GM19035 (cell line): Measurements from ENCODE around the gene ZMIZ1.
A peak's percentile ranks its signal among the peaks of the same experiment; 100 is the strongest.

Experiments used
- ATAC-seq: cut with Tn5 transposase; IDR thresholded peaks from one replicate; pipeline ENCODE4 v1.9.1; 2021; ENCODE audit not compliant: unreplicated experiment

Gene ZMIZ1

GRCh38 chr10:79347894-79348639, 279.3 kb downstream of the ZMIZ1 start:
- ATAC-seq = peak; percentile 74

DNA sequence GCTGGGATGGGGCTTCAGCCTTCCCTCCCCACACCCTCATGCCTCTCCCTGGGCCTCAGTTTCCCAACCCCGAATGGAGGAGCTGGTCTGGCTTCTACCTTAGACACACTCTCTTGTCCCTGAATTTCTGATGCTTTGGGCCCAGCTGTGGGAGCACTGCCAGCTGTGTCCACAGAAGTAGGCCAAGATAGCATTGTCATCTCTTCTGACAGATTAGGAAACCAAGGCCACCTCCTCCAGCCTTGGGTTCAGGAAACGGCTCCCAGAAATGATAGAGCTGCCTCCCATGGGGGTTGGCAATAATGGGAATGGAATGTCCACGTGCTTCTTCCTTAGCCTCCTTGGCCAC, 279.8 kb downstream of the ZMIZ1 start:
- no peak for ATAC-seq

- ATAC-seq = no peak
These were observed 280.3 kb downstream of the ZMIZ1 start for GRCh38 chr10:79349072-79349491.

DNA sequence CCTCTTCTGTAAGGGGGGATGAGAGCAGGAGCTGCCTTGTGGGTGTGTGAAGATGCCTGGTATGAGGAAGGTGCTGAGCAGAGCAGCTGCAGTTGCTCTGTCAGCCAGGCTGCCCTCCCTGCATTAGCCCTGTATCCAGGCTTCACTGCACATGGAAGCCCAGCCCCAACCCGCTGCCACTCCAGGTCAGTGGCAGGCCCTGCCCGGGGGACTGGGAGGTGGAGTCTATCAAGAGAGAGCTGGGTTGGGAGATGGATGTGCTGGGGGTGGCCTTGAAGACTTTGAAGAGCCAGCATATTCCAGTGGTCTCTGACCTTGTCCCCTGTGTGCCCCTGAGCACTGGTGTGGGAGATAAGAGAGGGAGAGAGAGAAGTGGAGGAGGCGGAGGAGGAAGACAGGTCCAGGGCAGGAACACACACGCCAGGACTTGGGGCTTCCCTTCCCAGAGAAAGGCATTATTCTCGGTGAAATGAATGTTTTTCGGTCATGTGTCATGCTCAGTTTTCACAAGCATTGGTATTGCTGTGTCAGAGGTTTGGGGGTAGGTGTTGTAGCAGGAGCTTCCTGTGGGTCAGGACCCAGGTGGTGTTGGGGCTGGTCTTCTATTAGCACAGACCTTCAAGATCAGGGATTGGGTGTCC, 281.1 kb downstream of the ZMIZ1 start:
- ATAC-seq = no peak

DNA sequence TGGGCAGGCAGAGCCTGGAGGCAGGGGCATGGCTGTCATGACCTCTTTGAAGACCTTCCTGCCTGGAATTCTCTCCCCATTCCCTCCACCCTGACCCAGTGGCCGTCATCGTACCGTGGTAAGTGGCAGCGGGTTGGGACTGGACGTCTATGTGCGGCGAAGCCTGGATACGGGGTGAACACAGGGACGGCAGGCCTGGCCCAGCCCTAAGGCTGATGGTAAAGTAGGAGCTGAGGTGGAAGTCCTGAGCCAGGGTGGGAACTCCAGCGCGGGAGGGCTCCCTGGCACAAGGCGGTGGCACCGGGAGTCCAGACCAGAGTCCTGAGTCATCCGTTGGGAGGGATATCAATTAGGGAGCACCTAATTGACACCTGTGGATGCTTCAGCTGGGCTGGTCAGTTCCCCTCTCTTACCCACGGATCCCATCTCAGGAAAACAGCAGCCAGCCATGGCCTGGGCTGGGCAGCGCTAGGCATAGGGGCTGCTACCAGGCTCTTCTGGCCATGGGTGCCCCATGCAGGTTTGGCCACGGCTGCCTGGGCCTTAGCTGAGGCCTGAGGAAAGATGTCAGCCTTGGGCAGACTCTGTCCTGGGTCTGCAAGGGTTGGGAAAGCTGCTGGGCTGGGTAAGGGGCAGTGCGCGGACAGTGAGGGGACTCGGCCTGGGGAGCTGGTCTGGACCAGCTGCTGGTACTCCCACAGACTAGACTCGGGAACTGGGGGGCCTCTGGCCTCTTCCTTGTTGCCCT, 281.8 kb downstream of the ZMIZ1 start:
- no peak for ATAC-seq

- ATAC-seq = no peak
These were observed 282.6 kb downstream of the ZMIZ1 start for GRCh38 chr10:79351332-79351731.

DNA sequence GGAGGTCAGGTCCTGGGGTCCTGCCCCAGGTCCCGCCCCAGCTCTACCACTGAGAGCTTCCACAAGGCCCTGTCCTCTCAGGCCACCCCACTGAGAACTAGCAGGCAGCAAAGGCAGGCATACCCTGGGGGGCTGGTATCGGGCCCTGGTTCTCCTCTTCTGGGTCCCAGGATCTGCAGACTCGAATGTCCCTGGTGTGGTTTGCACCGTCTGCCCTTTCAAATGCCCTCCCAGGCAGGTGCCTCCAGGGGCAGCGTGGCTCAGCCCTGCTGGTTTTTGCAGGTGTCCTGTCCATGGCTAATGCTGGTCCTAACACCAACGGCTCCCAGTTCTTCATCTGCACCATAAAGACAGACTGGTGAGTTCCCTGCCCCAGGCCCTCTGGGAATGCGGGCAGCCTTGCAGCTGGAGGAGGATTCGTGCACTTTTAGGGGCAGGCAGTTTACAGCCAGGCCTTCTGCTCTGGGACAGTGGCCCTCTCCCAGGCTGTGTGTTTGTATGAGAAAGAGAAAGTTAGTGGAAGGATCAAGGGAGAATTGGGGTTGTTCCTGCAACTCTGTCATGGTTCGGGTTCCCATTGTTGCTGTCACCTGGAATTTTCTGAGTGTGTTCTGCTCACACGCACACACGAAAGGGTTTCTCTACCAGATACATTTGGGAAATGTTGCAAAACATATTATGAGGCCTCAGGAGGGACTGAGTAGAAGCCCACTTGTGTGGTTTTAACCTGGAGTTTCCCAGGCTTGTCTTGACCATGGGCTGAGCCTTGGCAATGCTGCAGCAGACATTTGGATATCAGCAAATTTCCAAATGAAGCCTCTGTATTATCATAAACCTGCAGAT, 283.5 kb downstream of the ZMIZ1 start:
- no peak for ATAC-seq

- ATAC-seq = no peak
These were observed 284.2 kb downstream of the ZMIZ1 start for GRCh38 chr10:79353000-79353406.

DNA sequence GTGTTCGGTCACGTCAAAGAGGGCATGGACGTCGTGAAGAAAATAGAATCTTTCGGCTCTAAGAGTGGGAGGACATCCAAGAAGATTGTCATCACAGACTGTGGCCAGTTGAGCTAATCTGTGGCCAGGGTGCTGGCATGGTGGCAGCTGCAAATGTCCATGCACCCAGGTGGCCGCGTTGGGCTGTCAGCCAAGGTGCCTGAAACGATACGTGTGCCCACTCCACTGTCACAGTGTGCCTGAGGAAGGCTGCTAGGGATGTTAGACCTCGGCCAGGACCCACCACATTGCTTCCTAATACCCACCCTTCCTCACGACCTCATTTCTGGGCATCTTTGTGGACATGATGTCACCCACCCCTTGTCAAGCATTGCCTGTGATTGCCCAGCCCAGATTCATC, 285.0 kb downstream of the ZMIZ1 start:
- ATAC-seq = no peak

GRCh38 chr10:79354141-79354540, 285.4 kb downstream of the ZMIZ1 start:
- no peak for ATAC-seq

DNA sequence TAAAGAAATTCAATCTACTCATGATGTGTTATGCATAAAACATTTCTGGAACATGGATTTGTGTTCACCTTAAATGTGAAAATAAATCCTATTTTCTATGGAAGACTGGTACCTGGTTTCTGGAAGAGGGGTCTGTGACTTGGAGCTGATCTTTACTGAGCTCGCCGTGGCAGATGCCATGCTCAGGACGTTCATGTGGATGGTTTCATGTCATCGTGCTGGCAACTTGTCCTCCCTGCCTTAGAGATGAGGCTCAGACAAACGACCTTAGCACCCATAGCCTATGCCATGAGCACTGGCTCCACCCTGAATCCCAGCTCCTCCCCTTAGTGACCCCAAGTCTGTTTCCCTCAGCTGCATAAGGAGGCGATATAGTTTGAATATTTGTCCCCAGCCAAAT, 285.8 kb downstream of the ZMIZ1 start:
- ATAC-seq = no peak

DNA sequence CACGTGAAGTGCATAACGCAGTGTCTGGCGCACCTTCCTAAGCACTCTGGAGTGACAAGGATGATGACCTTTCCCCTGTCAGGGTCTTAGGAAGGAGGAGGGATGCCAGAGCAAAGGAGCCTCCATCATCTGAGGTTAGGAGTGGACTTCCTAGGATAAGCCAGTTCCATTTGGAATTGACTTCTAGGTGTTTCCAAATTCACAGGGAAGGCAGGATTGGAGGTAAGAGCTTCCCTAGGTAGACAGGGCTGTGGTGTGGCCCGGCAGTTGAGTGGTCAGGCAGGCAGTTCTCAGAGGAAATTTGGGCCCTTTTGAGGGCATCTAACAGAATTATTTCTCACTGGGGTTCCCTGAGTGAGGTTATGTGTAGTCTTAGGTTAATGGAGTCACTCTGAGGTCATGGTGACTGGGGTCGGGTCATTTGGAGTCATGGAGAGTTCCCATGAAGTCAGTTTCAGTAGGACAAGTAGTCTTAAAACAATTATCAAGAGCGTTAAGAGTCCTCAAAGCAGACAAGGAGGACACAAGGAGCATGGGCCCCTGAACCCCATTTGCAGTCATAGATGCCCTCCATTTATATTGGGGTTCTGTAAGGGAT, 286.8 kb downstream of the ZMIZ1 start:
- no peak for ATAC-seq

- ATAC-seq = no peak
These were observed 287.3 kb downstream of the ZMIZ1 start for GRCh38 chr10:79356104-79356503.

GRCh38 chr10:79357180-79357579, 288.4 kb downstream of the ZMIZ1 start:
- no peak for ATAC-seq

DNA sequence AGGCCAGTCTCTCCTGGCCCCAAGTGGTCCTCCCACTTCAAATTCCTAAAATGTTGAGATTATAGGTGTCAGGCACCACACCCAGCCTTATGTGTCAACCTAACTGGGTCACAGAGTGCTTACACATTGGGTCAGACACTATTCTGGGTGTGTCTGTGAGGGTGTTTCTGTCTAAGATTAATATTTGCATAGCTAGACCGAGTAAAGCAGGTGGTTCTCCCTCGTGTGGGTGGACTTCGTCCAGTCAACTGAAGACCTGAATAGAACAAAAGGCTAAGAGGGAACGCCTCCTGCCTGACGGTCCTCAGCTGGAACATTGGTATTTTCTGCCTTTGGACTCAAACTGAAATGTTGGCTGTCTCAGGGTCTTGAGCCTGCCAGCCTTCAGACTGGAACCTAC, 290.0 kb downstream of the ZMIZ1 start:
- no peak for ATAC-seq

DNA sequence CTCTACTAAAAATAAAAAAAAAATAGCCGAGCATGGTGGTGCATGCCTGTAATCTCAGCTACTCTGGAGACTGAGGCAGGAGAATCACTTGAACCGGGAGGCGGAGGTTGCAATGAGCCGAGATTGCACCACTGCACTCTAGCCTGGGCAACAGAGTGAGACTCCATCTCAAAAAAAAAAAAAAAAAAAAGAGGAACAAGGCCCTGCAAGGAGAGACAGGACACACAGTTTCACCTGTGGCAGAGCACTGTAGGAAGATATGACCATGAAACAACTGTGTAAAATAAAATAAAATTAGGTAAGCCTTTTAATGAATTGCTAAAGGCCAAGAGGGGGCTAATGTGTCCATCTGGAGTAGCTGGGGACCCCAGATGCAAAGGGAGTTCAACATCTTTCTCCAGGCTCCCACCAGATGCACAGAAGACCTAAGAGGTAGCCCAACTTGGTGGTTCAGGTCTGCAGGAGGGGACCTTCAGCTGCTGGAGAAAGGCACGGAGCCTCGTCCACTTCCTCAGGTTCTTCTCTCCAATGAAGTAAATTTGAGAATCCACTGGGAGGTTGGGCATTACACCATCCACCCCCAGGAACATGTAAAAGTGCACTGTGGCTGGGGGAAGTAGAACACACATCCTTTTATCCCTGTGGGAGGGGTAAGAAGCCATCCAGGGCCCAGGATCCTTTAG, 291.2 kb downstream of the ZMIZ1 start:
- no peak for ATAC-seq

DNA sequence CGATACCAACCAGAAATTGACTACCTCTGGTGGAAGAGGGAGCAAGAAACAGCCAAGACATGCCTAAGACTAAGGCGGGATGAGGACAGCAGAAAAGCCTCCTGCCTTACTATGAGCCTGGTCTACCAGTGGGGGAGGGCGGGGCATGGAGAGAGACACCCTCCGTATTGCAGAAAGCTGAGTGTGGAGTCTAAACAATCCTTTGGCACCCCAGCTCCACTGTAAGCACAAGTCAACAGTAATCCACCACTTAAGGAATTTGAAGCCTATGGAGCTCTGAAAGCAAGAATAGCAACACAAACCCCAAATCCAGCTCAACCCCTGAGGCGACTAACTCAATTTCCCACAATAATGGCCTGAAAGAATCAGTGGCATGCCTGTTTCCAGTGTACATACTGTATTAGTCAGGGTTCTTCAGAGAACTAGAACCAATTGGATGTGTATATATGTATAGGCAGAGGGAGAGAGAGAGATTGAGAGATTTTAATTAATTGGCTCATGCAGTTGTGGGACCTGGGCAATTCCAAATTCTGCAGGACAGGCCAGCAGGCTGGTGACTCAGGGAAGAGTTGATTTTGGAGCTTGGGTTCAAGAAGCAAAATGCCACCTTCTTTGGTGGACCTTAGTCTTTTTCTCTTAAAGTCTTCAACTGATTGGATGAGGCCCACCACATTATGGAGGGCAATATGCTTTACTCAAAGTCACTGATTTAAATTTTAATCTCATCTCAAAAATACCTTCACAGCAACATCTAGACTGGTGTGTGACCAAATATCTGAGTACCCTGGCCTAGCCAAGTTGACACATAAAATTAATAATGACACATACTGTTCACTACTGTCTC, 292.0 kb downstream of the ZMIZ1 start:
- ATAC-seq = no peak

- ATAC-seq = no peak
These were observed 293.1 kb downstream of the ZMIZ1 start for GRCh38 chr10:79361726-79362397.
